ENCODE data around the gene SYNDIG1. TPM values are rescaled to one million over a fixed set of nuclear protein-coding genes. Genes with fewer than 3 reads are reported as not detected.
A peak's percentile ranks its signal among the peaks of the same experiment; 100 is the strongest.

The SYNDIG1 gene
- total RNA-seq, 1 experiment from 2014 or later, result 5.4 TPM

GRCh38 chr20:24634855-24635254 lies 165.4 kb downstream of the SYNDIG1 start:
- no peak overlapping the region for H2BK120ac ChIP-seq (ENCODE audit: low read depth, low read length, poor library complexity, severe bottlenecking)
- H3K79me2 ChIP-seq (ENCODE audit: insufficient read depth, low read length), result no peaks in the 10 kb centered on the region
- no peak overlapping the region for H2AK5ac ChIP-seq (ENCODE audit: insufficient read length, low read length)
- H3T11ph ChIP-seq (ENCODE audit: low read length), result no peak overlapping the region
- no peak overlapping the region for H2BK5ac ChIP-seq (ENCODE audit: insufficient read length, low read length)
- no peaks in the 10 kb centered on the region for H3K27me3 ChIP-seq (ENCODE audit: insufficient read depth, low read length)
- no peak overlapping the region for H4K8ac ChIP-seq (replicated peaks; ENCODE audit: insufficient read length, low read depth, low read length)
- Mint-ChIP-seq H3K9me3 (no peaks in the 10 kb centered on the region; a peak in 2 of 5 replicates), H3K4me1 (peaks cover 45 to 47% of the 10 kb centered on the region in 2 experiments), H3K36me3 (ENCODE audit: insufficient read depth in 1 of 3, low read depth in 3 of 3) (peaks cover 0 to 5% (median 0%) of the 10 kb centered on the region in 3 experiments; a peak in 2 of 7 replicates), H3K4me3 (no peak overlapping the region), H3K27me3 (ENCODE audit: low read depth) (no peaks in the 10 kb centered on the region), H3K27ac (peak overlapping the region in 2 of 3 experiments; percentile 13 to 68; a peak in 3 of 7 replicates)
- no peak overlapping the region for H3K18ac ChIP-seq (ENCODE audit: insufficient read length, low read depth, low read length)
- no peak overlapping the region for H3K4ac ChIP-seq (ENCODE audit: low read depth, low read length)
- no peak overlapping the region for H2BK20ac ChIP-seq (ENCODE audit: low read depth, low read length, poor library complexity, severe bottlenecking)
- H3K23me2 ChIP-seq (ENCODE audit: insufficient read length, low read depth, low read length, poor library complexity, severe bottlenecking), result no peaks in the 10 kb centered on the region
- H3K27ac ChIP-seq (ENCODE audit: insufficient read length, low read depth, low read length), result no peak overlapping the region
- no peak for TF ChIP-seq CTCF (conservative IDR thresholded peaks at IDR 0.05)
- H2AFZ ChIP-seq (ENCODE audit: low read length), result no peak overlapping the region
- H3K4me1 ChIP-seq (ENCODE audit: insufficient read depth, low read length), result peaks cover 13% of the 10 kb centered on the region; the same call in 1 of the 2 replicates
- no CpG with 5 or more reads among the region's 9 CpGs for WGBS (ENCODE audit: extremely low coverage, insufficient read length, low lambda C conversion rate)
- no peak overlapping the region for H3K4me2 ChIP-seq (ENCODE audit: insufficient read depth, insufficient read length, low read length)
- DNase-seq, result peak; percentile 65
- H3K9ac ChIP-seq (ENCODE audit: extremely low read depth, insufficient read length, low read length), result no peak overlapping the region
- no peak overlapping the region for H2BK12ac ChIP-seq (ENCODE audit: insufficient read length, low read depth, low read length)
- no peaks in the 10 kb centered on the region for H4K20me1 ChIP-seq (ENCODE audit: control insufficient read depth, insufficient read depth, insufficient read length)
- H4K5ac ChIP-seq (ENCODE audit: insufficient read length, low read depth, low read length), result no peak overlapping the region
- H3K56ac ChIP-seq (ENCODE audit: insufficient read length, low read depth, low read length), result no peak overlapping the region
- no peaks in the 10 kb centered on the region for H3K9me3 ChIP-seq (ENCODE audit: control insufficient read depth, low read depth, low read length)
- no peak overlapping the region for H4K91ac ChIP-seq (ENCODE audit: insufficient read length, low read depth, low read length)
- H2BK15ac ChIP-seq (ENCODE audit: low read depth, low read length), result no peak overlapping the region
- H3K23ac ChIP-seq (ENCODE audit: insufficient read length, low read depth, low read length), result no peak overlapping the region
- no peak overlapping the region for H3K14ac ChIP-seq (ENCODE audit: insufficient read depth, low read length)
- no peaks in the 10 kb centered on the region for H3K79me1 ChIP-seq (ENCODE audit: insufficient read depth, low read depth, low read length, poor library complexity, severe bottlenecking)
